ENCODE results near the gene SLC66A3. TPM values are rescaled to one million over a fixed set of nuclear protein-coding genes. Genes with fewer than 3 reads are reported as not detected.

The SLC66A3 gene
- polyA plus RNA-seq, 1 donor from 2014 or later = 7.0 TPM

DNA sequence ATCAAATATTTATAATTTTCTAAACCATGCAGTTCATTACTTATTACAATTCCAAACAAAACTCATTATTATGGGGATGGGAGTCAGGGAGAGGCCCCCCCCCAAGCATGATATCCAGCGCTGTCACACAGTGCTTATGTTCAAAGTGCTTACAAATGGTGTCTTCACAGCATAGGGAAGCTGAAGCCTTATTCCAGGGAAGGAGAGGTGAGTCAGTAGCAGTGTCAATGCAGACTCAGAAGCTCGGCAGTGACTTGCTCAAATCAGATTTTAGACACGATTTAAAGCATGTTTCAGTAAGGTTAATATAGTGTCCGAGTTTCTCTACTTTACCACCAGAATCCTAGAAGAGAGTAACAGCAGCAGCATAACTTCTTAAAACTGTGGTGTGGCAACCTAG, 24.6 kb downstream of the SLC66A3 start:
- Histone ChIP-seq H3K9me2 (ENCODE audit: insufficient read depth, low read length) (no peaks in the 10 kb centered on the region), H3K36me3 (ENCODE audit: insufficient read depth, low read length) (peaks cover 6% of the 10 kb centered on the region)

DNA sequence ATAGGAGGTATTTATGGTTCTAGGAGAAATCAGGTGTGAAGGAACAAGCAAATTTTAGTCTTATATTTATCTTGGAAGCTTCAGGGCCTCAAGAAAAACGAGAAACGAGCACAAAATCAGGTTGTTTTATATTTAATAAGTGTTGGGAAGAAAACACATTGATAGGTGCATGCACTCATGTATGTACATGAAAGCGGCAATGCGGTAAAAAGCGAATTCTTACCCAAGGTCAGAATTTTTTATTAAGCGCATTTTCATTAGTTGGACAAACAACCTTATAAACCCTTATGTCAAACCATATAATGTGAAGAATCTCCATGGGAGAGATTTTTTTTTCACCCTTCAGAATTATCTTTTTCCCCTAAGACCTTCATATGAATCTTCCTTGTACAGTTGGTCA, 25.4 kb downstream of the SLC66A3 start:
- Histone ChIP-seq H3K79me2 (replicated peaks; ENCODE audit: insufficient read depth, low read length) (no peaks in the 10 kb centered on the region), H3K9me2 (ENCODE audit: insufficient read depth, low read length) (no peaks in the 10 kb centered on the region), H3K9me3 (ENCODE audit: low read length) (no peaks in the 10 kb centered on the region), H3K4me2 (ENCODE audit: low read length) (no peak overlapping the region), H3F3A (ENCODE audit: insufficient read depth, low read length, poor library complexity, severe bottlenecking) (no peaks in the 10 kb centered on the region), H3K27ac (ENCODE audit: low read length) (no peak overlapping the region), H3K27me3 (ENCODE audit: insufficient read depth, low read depth, low read length) (no peaks in the 10 kb centered on the region), H3K9ac (ENCODE audit: low read length) (no peak overlapping the region), H2AFZ (ENCODE audit: low read depth, low read length) (no peak overlapping the region), H3K4me3 (ENCODE audit: low read length) (no peak overlapping the region), H3K36me3 (ENCODE audit: insufficient read depth, low read length) (peaks cover 6% of the 10 kb centered on the region), H4K20me1 (ENCODE audit: insufficient read depth) (no peaks in the 10 kb centered on the region)
- TF ChIP-seq, protein P1, sequence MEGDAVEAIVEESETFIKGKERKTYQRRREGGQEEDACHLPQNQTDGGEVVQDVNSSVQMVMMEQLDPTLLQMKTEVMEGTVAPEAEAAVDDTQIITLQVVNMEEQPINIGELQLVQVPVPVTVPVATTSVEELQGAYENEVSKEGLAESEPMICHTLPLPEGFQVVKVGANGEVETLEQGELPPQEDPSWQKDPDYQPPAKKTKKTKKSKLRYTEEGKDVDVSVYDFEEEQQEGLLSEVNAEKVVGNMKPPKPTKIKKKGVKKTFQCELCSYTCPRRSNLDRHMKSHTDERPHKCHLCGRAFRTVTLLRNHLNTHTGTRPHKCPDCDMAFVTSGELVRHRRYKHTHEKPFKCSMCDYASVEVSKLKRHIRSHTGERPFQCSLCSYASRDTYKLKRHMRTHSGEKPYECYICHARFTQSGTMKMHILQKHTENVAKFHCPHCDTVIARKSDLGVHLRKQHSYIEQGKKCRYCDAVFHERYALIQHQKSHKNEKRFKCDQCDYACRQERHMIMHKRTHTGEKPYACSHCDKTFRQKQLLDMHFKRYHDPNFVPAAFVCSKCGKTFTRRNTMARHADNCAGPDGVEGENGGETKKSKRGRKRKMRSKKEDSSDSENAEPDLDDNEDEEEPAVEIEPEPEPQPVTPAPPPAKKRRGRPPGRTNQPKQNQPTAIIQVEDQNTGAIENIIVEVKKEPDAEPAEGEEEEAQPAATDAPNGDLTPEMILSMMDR (IDR thresholded peaks at IDR 0.05; ENCODE audit: poor library complexity, severe bottlenecking) = no peak
- TF ChIP-seq, protein P2, sequence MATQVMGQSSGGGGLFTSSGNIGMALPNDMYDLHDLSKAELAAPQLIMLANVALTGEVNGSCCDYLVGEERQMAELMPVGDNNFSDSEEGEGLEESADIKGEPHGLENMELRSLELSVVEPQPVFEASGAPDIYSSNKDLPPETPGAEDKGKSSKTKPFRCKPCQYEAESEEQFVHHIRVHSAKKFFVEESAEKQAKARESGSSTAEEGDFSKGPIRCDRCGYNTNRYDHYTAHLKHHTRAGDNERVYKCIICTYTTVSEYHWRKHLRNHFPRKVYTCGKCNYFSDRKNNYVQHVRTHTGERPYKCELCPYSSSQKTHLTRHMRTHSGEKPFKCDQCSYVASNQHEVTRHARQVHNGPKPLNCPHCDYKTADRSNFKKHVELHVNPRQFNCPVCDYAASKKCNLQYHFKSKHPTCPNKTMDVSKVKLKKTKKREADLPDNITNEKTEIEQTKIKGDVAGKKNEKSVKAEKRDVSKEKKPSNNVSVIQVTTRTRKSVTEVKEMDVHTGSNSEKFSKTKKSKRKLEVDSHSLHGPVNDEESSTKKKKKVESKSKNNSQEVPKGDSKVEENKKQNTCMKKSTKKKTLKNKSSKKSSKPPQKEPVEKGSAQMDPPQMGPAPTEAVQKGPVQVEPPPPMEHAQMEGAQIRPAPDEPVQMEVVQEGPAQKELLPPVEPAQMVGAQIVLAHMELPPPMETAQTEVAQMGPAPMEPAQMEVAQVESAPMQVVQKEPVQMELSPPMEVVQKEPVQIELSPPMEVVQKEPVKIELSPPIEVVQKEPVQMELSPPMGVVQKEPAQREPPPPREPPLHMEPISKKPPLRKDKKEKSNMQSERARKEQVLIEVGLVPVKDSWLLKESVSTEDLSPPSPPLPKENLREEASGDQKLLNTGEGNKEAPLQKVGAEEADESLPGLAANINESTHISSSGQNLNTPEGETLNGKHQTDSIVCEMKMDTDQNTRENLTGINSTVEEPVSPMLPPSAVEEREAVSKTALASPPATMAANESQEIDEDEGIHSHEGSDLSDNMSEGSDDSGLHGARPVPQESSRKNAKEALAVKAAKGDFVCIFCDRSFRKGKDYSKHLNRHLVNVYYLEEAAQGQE (IDR thresholded peaks at IDR 0.05; ENCODE audit: borderline replicate concordance) = no peak
- TF ChIP-seq POLR2AphosphoS5 (IDR thresholded peaks at IDR 0.05) (no peak), MXI1 (conservative IDR thresholded peaks at IDR 0.05; ENCODE audit: poor library complexity, severe bottlenecking) (no peak), SMC3 (conservative IDR thresholded peaks at IDR 0.05; ENCODE audit: poor library complexity) (no peak), EZH2 (IDR thresholded peaks at IDR 0.05; ENCODE audit: borderline replicate concordance, insufficient read depth, low read length, poor library complexity, severe bottlenecking) (no peak), RAD21 (conservative IDR thresholded peaks at IDR 0.05) (no peak), EP300 (conservative IDR thresholded peaks at IDR 0.05; ENCODE audit: poor library complexity, severe bottlenecking) (no peak), TAF1 (IDR thresholded peaks at IDR 0.05; ENCODE audit: low read depth) (no peak)

More for the DNA sequence above, 24.6 kb downstream of the SLC66A3 start:
- no peaks in the 10 kb centered on the region for H3K27me3 ChIP-seq (ENCODE audit: insufficient read depth, low read depth, low read length)
- no peak overlapping the region for H3K4me3 ChIP-seq (ENCODE audit: low read length)
- H3K79me2 ChIP-seq (replicated peaks; ENCODE audit: insufficient read depth, low read length) = no peaks in the 10 kb centered on the region
- H3K9ac ChIP-seq (ENCODE audit: low read length) = no peak overlapping the region
- TF ChIP-seq TAF1 (IDR thresholded peaks at IDR 0.05; ENCODE audit: low read depth) = no peak
- TF ChIP-seq, protein P1 (IDR thresholded peaks at IDR 0.05; ENCODE audit: poor library complexity, severe bottlenecking) = no peak
- no peak for TF ChIP-seq EZH2 (IDR thresholded peaks at IDR 0.05; ENCODE audit: borderline replicate concordance, insufficient read depth, low read length, poor library complexity, severe bottlenecking)
- TF ChIP-seq MXI1 (conservative IDR thresholded peaks at IDR 0.05; ENCODE audit: poor library complexity, severe bottlenecking) = no peak
- TF ChIP-seq RAD21 (conservative IDR thresholded peaks at IDR 0.05) = no peak
- TF ChIP-seq, protein P2 (IDR thresholded peaks at IDR 0.05; ENCODE audit: borderline replicate concordance) = no peak
- no peak for TF ChIP-seq SMC3 (conservative IDR thresholded peaks at IDR 0.05; ENCODE audit: poor library complexity)
- no peak for TF ChIP-seq EP300 (conservative IDR thresholded peaks at IDR 0.05; ENCODE audit: poor library complexity, severe bottlenecking)
- no peak for TF ChIP-seq POLR2AphosphoS5 (IDR thresholded peaks at IDR 0.05)
- no peaks in the 10 kb centered on the region for H3K9me3 ChIP-seq (ENCODE audit: low read length)
- H2AFZ ChIP-seq (ENCODE audit: low read depth, low read length) = no peak overlapping the region
- no peak overlapping the region for H3K4me2 ChIP-seq (ENCODE audit: low read length)
- no peaks in the 10 kb centered on the region for H3F3A ChIP-seq (ENCODE audit: insufficient read depth, low read length, poor library complexity, severe bottlenecking)
- no peak overlapping the region for H3K27ac ChIP-seq (ENCODE audit: low read length)
- H4K20me1 ChIP-seq (ENCODE audit: insufficient read depth) = no peaks in the 10 kb centered on the region

Data from neural cell (in vitro differentiated cells).